Effector memory CD4-positive, alpha-beta T cell (primary cell): Measurements from ENCODE around the gene EIF5A.

Source experiments
- DNase-seq, 3 donors: peaks; one replicate each; pipeline ENCODE4 v3.0.0-alpha.2; 2020
- H3K27ac ChIP-seq: 2 replicates; pipeline ENCODE4 v1.7.0; 2013; ENCODE audit warnings: mild to moderate bottlenecking, low read length, moderate library complexity; ENCODE audit not compliant: insufficient read depth, poor library complexity, severe bottlenecking
- H3K27me3 ChIP-seq: replicated peaks from 2 replicates; pipeline ENCODE4 v1.7.0; 2013; ENCODE audit warnings: mild to moderate bottlenecking, low read length; ENCODE audit not compliant: insufficient read depth, control insufficient read depth, poor library complexity, severe bottlenecking
- H3K36me3 ChIP-seq: 2 replicates; pipeline ENCODE4 v1.7.0; 2013; ENCODE audit warnings: mild to moderate bottlenecking, low read length, moderate library complexity; ENCODE audit not compliant: control insufficient read depth, insufficient read depth
- H3K4me1 ChIP-seq: 2 replicates; pipeline ENCODE4 v1.7.0; 2013; ENCODE audit warnings: low read length, mild to moderate bottlenecking; ENCODE audit not compliant: control insufficient read depth, insufficient read depth, poor library complexity, severe bottlenecking
- H3K4me3 ChIP-seq: 2 replicates; pipeline ENCODE4 v1.7.0; 2013; ENCODE audit warnings: low read length, low read depth, mild to moderate bottlenecking; ENCODE audit not compliant: insufficient read depth, poor library complexity, severe bottlenecking
- H3K9me3 ChIP-seq: 2 replicates; pipeline ENCODE4 v1.7.0; 2013; ENCODE audit warnings: mild to moderate bottlenecking, low read length, moderate library complexity; ENCODE audit not compliant: control insufficient read depth

Gene EIF5A

GRCh38 chr17:7285679-7286078 lies 21.7 kb upstream of the EIF5A start:
- DNase-seq, result no peak
- Histone ChIP-seq H3K27ac (no peak overlapping the region), H3K4me1 (peaks cover 21% of the 10 kb centered on the region), H3K4me3 (no peak overlapping the region), H3K36me3 (no peaks in the 10 kb centered on the region), H3K27me3 (peaks cover 12% of the 10 kb centered on the region), H3K9me3 (no peaks in the 10 kb centered on the region)

- Histone ChIP-seq H3K27ac (no peak overlapping the region), H3K4me1 (peaks cover 6% of the 10 kb centered on the region), H3K4me3 (no peak overlapping the region), H3K36me3 (no peaks in the 10 kb centered on the region), H3K9me3 (no peaks in the 10 kb centered on the region), H3K27me3 (no peaks in the 10 kb centered on the region)
- no peak for DNase-seq
These were observed 18.0 kb upstream of the EIF5A start for GRCh38 chr17:7289256-7290032.

- Histone ChIP-seq H3K4me3 (no peak overlapping the region), H3K27me3 (no peaks in the 10 kb centered on the region), H3K36me3 (no peaks in the 10 kb centered on the region), H3K4me1 (peaks cover 12% of the 10 kb centered on the region), H3K9me3 (no peaks in the 10 kb centered on the region), H3K27ac (no peak overlapping the region)
- DNase-seq, result no peak
These were observed 17.3 kb upstream of the EIF5A start for GRCh38 chr17:7290166-7290565.

GRCh38 chr17:7290685-7291084 lies 16.7 kb upstream of the EIF5A start:
- Histone ChIP-seq H3K36me3 (no peaks in the 10 kb centered on the region), H3K27me3 (no peaks in the 10 kb centered on the region), H3K27ac (no peak overlapping the region), H3K4me1 (peaks cover 15% of the 10 kb centered on the region), H3K9me3 (no peaks in the 10 kb centered on the region), H3K4me3 (no peak overlapping the region)
- DNase-seq, result no peak

GRCh38 chr17:7292194-7292593 lies 15.2 kb upstream of the EIF5A start:
- no peak overlapping the region for H3K4me3 ChIP-seq
- no peak for DNase-seq
- H3K9me3 ChIP-seq, result no peaks in the 10 kb centered on the region
- H3K27me3 ChIP-seq, result no peaks in the 10 kb centered on the region
- H3K4me1 ChIP-seq, result peaks cover 23% of the 10 kb centered on the region
- H3K27ac ChIP-seq, result no peak overlapping the region
- H3K36me3 ChIP-seq, result no peaks in the 10 kb centered on the region

- Histone ChIP-seq H3K4me3 (no peak overlapping the region), H3K27me3 (no peaks in the 10 kb centered on the region), H3K4me1 (peaks cover 23% of the 10 kb centered on the region), H3K27ac (no peak overlapping the region), H3K36me3 (no peaks in the 10 kb centered on the region), H3K9me3 (no peaks in the 10 kb centered on the region)
- DNase-seq, result no peak
These were observed 14.7 kb upstream of the EIF5A start for GRCh38 chr17:7292729-7293128.

- H3K9me3 ChIP-seq, result no peaks in the 10 kb centered on the region
- no peak for DNase-seq
- H3K4me3 ChIP-seq, result no peak overlapping the region
- peaks cover 23% of the 10 kb centered on the region for H3K4me1 ChIP-seq
- no peaks in the 10 kb centered on the region for H3K36me3 ChIP-seq
- no peaks in the 10 kb centered on the region for H3K27me3 ChIP-seq
- no peak overlapping the region for H3K27ac ChIP-seq
These were observed 14.3 kb upstream of the EIF5A start for GRCh38 chr17:7293159-7293558.

GRCh38 chr17:7293816-7294613 lies 13.4 kb upstream of the EIF5A start:
- no peaks in the 10 kb centered on the region for H3K9me3 ChIP-seq
- peak overlapping the region; percentile 17 for H3K4me3 ChIP-seq
- DNase-seq, result peak in 1 of 3 donors; percentile 30
- H3K4me1 ChIP-seq, result peaks cover 23% of the 10 kb centered on the region
- H3K27ac ChIP-seq, result no peak overlapping the region
- no peaks in the 10 kb centered on the region for H3K36me3 ChIP-seq
- H3K27me3 ChIP-seq, result no peaks in the 10 kb centered on the region

GRCh38 chr17:7294614-7295153 lies 12.7 kb upstream of the EIF5A start, which contains the start of gene YBX2:
TSS of gene YBX2 (minus strand) at chr17:7294639. CDS start at chr17:7294500, 139 bp downstream.
- peaks cover 23% of the 10 kb centered on the region for H3K4me1 ChIP-seq
- H3K36me3 ChIP-seq, result no peaks in the 10 kb centered on the region
- H3K9me3 ChIP-seq, result no peaks in the 10 kb centered on the region
- H3K27ac ChIP-seq, result no peak within 1 kb of the TSS
- DNase-seq, result peak; percentile 63 to 72 (median 64)
- no peaks in the 10 kb centered on the region for H3K27me3 ChIP-seq
- H3K4me3 ChIP-seq, result peak within 1 kb of the TSS; percentile 51
